Activated CD8-positive, alpha-beta memory T cell treated with anti-CD3 and anti-CD28 coated beads, Interleukin-2, amount 50 U/mL, for 24 hours (primary cell): ENCODE results near the gene CWF19L2.
"Not testable (repeated sequence)": the region's sequence is repeated elsewhere in the genome, so short reads cannot be mapped to it uniquely, and the experiment has no call there.

Experiments used
- DNase-seq: peaks from one replicate; pipeline ENCODE4 v3.0.0-alpha.2; 2020; ENCODE audit errors: extremely low read depth

The CWF19L2 gene

GRCh38 chr11:107457558-107458271, at the start of gene CWF19L2:
Gene CWF19L2, minus strand, starts transcription at chr11:107457825. Its CDS starts 9 bp downstream, at chr11:107457816.
- DNase-seq = peak; percentile 73

DNA sequence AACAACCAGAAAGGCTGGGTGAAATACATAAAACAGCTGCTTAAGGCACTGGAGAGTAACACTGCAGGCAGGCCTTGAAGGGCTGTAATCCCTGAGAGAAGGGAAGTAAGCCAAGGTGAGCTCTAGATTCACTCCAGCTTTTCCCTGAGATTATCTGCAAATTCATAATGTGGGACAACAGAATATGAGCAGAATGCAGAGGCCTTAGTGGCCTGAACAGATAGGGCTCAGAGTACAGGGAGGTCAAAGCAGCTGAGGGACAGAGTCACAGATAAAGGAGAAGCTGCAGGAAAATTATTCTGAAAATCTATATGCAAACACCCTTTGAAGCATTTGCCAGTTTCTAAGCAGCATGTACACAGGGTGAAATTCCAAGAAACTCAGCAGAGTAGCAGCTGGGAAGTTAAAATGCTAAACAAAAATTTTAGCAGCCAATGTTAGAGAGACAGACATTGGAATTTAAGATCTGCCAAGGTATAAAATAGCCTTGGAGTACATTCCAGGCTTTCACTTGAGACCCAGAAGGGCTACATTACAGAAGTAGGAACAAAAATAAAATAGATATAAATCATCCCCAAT, 48.1 kb upstream of the CWF19L2 start:
- no peak for DNase-seq

DNA sequence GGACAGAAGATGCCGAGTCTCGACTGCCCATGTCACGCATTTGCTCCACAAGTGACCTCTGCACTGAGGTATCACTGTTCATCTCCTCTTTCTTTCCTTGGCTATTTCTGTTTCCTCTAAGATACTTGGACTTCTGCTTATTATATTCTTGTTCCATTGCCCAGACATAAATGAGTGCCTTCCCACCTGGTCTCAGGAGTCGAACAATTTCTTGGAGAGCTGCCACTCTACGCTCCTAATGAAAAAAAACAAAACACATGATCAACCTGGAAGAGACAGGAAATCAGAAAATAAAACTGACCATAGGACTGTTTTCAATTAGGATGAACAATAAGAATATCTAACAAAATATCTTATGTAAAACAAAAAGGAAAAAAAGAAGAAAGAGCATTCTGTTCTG, 47.4 kb upstream of the CWF19L2 start:
- DNase-seq = no peak

DNA sequence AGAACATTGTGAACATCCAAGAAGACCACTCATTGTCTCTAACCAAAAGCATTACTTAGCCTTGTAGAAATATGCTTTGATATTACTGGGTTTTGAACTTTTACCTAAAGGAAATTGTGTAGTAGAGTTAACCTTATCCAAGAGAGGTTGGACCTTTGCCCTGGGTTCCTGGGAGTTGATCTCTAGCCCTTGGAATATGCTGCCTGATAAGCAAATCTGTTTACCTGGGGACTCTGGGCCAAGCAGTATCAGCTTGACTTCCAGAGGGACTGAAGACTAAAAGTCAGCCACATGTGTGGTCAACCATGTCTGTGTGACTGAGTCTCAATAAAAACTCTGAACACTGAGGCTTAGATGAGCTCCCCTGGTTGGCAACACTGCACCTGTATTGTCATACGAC, 44.1 kb upstream of the CWF19L2 start:
- DNase-seq = no peak

DNA sequence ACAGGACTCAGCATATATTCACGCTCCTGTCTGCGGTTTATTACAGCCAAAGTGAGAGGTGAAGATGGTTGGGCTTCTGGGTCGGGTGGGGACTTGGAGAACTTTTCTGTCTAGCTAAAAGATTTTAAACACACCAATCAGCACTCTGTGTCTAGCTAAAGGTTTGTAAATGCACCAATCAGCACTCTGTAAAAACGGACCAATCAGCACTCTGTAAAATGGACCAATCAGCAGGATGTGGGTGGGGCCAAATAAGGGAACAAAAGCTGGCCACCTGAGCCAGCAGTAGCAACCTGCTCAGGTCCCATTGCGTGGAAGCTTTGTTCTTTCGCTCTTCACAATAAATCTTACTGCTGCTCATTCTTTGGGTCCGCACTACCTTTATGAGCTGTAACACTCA, 39.7 kb upstream of the CWF19L2 start:
- DNase-seq = not testable (repeated sequence)

GRCh38 chr11:107496011-107496410, 38.4 kb upstream of the CWF19L2 start:
- no peak for DNase-seq

- DNase-seq = no peak
These were observed 36.4 kb upstream of the CWF19L2 start for GRCh38 chr11:107494055-107494454.

DNA sequence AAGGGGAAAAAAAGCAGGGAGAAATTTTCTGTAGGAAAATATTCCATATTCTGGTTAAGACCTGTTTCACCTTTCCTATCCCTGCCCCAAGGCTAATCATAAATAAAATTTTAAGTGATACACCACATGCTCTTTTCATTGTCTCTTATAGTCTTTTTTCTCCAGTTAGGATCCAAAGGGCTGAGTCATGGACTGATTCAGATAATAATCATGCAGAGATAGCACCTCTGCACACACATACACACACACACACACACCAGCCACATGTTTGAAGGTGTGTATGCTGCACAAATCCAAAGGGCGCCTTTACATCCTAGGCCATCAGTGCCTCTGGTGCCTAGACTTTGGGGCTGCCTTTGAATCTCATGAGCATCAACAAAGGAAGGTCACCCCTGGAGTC, 35.5 kb upstream of the CWF19L2 start:
- DNase-seq = no peak

DNA sequence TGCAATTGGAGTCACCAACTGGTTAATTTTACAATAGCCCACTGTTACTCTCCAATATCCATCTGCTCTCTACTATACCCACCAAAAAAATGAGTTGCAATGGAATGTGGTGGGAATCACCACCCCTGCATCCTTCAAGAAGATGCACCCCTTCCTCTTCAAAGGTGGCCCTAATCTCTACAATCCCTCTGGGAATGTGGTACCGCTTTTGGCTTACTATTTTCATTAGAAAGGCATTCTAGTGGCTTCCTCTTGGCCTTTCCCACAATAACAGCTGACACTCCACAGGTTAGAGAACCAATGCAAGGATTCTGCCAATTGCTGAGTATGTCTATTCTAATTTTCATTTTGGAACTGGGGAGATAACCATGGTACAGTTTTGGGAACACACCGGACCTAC, 33.2 kb upstream of the CWF19L2 start:
- DNase-seq = no peak

DNA sequence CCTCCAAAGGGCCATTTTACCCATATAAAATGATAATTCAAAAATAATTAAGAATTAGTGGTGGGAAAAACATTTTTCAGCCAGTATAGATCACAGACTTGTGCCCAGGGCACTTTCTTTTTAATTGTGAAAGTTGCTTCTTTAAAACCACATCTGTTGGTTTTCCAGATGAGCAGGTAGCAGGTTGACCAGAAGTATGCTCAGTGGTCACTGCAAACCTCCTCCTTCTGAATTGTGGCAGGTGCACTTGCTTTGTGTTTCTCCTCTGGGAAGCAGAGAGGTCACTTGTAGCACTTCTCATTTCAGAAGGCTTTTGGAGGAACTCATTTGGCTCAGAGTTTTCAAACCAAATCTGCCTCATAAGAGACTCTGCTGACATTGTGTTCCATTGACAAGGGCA, 24.6 kb upstream of the CWF19L2 start:
- DNase-seq = no peak

GRCh38 chr11:107478922-107479321, 21.3 kb upstream of the CWF19L2 start:
- DNase-seq = no peak

DNA sequence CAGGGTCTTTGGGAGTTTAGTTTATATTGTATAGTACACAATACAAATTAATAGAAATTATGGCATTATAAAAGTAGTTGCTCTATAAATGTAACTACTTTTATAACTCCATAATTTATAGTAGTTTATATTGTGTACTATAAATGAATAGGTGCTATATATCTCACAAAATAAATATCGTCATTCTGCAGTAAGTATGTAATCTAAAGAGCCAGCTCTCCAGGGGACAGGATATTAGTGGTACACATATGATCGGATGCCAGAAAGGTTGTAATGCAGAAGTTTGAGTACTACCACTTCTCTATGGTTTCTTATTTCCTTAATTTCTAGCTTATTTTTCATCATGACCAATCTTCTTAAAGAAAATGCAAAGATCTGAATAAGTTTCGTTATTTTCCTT, 20.2 kb upstream of the CWF19L2 start:
- DNase-seq = no peak

DNA sequence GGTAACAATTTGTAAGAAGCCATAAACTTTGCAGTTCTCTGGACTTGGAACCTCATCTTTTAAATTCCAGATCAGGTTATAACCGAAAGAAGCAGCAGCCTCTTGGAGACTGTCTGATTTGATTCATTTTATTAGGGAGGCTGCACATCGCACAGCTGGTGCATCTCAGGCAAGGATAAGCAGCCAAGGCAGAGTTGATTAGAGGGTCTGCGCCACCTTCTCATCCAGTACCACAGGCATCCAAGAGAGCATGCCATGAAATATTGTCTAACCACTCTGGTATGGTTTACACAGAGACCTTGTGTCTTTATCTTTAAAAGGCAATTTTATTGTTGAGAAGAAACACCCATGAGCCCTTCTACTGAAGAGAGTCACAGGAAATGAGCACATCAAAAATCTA, 16.2 kb upstream of the CWF19L2 start:
- DNase-seq = no peak

- DNase-seq = no peak
These were observed 15.3 kb upstream of the CWF19L2 start for GRCh38 chr11:107472966-107473365.

GRCh38 chr11:107468596-107468995, 11.0 kb upstream of the CWF19L2 start:
- DNase-seq = no peak

GRCh38 chr11:107467696-107468095, 10.1 kb upstream of the CWF19L2 start:
- no peak for DNase-seq

DNA sequence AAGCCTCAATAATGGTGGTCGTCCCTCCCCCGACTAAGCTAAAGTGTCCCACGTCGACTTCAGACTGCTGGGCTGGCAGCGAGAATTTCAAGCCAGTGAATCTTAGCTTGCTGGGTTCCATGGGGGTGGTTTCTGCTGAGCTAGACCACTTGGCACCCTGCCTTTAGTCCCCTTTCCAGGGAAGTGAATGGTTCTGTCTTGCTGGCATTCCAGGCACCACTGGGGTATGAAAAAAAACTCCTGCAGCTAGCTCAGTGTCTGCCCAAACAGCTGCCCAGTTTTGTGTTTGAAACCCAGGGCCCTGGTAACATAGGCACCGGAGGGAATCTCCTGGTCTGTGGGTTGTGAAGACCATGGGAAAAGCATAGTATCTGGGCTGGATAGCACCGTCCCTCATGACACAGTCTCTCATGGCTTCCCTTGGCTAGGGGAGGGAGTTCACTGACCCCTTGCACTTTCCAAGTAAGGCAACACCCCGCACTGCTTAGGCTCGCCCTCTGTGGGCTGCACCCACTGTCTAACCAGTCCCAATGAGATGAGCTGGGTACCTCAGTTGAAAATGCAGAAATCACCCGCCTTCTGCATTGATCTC, 8.7 kb upstream of the CWF19L2 start:
- DNase-seq = not testable (repeated sequence)

GRCh38 chr11:107457205-107457557, 444 bp downstream of the CWF19L2 start:
- no peak for DNase-seq

GRCh38 chr11:107453594-107454286, 3.9 kb downstream of the CWF19L2 start:
- DNase-seq = no peak

DNA sequence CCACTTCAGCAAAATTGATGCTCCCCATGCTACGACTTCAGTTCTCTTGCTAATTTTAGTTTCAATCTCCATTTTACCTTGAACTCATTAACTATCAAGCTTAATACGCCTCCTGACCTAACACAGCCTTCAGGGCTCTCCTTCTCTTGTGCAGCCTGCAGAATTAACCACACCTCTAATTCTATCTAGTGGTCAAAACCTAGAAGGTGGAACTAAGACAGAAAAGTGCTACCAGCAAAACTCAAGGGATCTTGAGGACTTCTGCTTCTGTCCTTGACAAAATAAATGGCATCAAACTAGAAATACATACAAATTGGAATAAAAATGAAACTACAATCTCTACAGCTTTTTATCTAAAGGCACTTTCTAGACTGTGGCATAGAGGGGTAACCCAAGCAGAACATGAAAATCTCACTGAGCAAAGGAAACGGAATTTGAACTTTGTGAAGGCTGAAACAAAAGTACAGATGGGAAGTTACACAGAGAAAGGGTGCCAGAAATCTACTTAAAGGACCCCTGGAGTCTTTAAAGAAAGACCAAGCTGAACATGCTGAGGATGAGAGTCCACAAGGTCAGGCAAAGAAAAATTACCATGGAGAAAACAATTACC, 10.7 kb downstream of the CWF19L2 start:
- no peak for DNase-seq

- DNase-seq = no peak
These were observed 14.9 kb downstream of the CWF19L2 start for GRCh38 chr11:107442715-107443215.

DNA sequence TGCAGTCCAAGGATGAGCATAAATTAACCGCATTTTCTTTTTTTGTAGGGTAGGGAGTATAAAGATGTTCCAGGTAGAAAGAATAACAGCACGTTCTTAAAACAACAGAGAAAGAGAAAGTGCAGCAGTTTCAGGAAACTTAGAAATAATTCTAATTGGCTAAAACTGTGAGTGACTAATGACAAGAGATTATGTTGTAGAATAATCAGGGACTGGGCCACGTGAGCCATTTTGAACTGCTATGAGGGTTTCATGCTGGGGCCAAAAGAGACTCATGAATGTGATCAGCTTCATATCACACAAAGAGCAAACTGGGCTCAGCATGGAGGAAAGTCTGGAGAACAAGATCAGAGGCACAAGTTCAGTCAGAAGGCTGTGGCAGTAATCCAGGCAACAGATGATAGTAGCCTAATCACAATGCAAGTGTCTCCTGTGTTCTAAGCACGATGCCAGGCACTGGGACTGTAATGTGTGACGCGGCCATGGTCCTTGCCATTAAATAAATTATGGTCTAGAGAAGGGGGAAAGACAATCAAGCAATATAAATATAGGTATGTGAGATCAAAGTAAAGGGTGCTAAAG, 17.9 kb downstream of the CWF19L2 start:
- DNase-seq = no peak
